ENCODE results near the gene DOK7.

GRCh38 chr4:3442460-3442958, 20.6 kb upstream of the DOK7 start:
- TF ChIP-seq EZH2 (IDR thresholded peaks at IDR 0.05) (no peak), FOXP2 (optimal IDR thresholded peaks at IDR 0.05; ENCODE audit: control extremely low read depth, extremely low read length, insufficient read depth) (no peak), POLR2AphosphoS5 (IDR thresholded peaks at IDR 0.05; ENCODE audit: borderline replicate concordance, low read depth, low read length) (no peak)
